ENCODE data around the gene DMAC2L. TPM values are rescaled to one million over a fixed set of nuclear protein-coding genes. Genes with fewer than 3 reads are reported as not detected.
"Not testable (repeated sequence)": the region's sequence is repeated elsewhere in the genome, so short reads cannot be mapped to it uniquely, and the experiment has no call there.

DMAC2L gene, protein sequence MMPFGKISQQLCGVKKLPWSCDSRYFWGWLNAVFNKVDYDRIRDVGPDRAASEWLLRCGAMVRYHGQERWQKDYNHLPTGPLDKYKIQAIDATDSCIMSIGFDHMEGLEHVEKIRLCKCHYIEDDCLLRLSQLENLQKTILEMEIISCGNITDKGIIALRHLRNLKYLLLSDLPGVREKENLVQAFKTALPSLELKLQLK
- polyA plus RNA-seq (ENCODE audit: insufficient read length), result 16.8 TPM

- DNase-seq (ENCODE audit: low read depth), result peak; percentile 62
Measured at GRCh38 chr14:50311972-50312733, at the start of gene DMAC2L, which contains the start of gene L2HGDH. TSS of gene DMAC2L (plus strand) at chr14:50312324. CDS start at chr14:50321488, 9,164 bp downstream. TSS of gene L2HGDH (minus strand) at chr14:50312229. CDS start at chr14:50312150, 79 bp downstream.

DNA sequence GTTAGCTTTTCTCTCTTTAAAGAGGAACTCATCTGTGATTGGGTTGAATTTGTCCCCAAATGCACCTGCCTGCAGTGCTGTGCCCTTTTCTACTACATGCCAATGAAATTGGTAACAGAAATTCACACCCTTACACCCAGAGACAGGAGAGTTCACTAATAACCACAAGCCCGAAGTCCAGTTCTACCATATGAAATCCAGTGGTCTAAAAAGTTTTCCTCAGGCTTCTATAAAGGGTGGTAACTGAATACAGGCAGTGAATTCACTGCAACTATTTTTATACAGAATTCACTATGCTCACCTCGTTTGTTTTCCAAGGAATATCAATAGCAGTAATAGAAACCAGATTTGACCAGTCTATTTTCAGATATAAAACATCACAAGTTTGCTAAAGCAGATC is 49.3 kb upstream of the DMAC2L start:
- DNase-seq (ENCODE audit: low read depth), result no peak

DNA sequence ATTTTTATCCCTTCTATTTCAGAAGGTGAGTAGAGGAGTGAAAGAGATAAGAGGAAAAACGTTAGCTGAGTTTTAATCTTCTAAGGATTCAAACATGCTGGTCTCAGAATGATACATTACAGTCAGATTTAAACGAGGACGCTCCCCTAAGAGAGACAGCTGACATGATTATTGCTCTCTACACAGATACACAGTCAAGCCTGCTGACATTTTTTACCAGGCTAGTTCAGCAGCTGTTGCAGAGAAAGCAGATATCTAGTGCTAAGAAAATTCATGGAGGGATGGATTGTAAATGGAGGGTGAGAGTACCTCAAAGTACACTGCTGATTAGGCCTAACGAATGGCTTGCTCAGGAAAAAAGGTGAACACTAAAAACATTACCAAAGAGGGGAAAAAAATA is 48.8 kb upstream of the DMAC2L start:
- no peak for DNase-seq (ENCODE audit: low read depth)

GRCh38 chr14:50265029-50265428 is 47.1 kb upstream of the DMAC2L start:
- no peak for DNase-seq (ENCODE audit: low read depth)

GRCh38 chr14:50270932-50271331 is 41.2 kb upstream of the DMAC2L start:
- no peak for DNase-seq (ENCODE audit: low read depth)

- DNase-seq (ENCODE audit: low read depth), result no peak
Measured at GRCh38 chr14:50272498-50272897, 39.6 kb upstream of the DMAC2L start.

DNA sequence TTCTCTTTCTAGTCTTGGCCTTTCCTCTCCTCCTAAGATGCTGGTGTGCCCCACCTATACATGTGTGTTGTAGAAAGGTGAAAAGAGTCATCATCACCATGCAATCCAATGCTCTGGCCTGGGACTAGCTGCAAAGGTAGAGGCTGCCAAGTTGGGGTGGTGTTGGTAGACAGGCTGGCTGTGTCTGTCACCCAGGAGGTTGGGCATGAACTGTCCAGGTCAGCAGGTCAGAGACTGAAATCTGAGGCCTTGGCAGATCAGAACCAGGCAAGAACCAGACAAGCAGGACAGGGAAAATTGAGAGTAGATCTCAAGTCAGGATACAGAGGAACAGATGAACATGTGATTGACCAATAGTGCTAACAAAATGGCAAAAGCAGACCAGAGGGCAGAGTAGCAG is 26.3 kb upstream of the DMAC2L start:
- no peak for DNase-seq (ENCODE audit: low read depth)

GRCh38 chr14:50288146-50288545 is 24.0 kb upstream of the DMAC2L start:
- DNase-seq (ENCODE audit: low read depth), result no peak

GRCh38 chr14:50290306-50290705 is 21.8 kb upstream of the DMAC2L start:
- DNase-seq (ENCODE audit: low read depth), result no peak

DNA sequence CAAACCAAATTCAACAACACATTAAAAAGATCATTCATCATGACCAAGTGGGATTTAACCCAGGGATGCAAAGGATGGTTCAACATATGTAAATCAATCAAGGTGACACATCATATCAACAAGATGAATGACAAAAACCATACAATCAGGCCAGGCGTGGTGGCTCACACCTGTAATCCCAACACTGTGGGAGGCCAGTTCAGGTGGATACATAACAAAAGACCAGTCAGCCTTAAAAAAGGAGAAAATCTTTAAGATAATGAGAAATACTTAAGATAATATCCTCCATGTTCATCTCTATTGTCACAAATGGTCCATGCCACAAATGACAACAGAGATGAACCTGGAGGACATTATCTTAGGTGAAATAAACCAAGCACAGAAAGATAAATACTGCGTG is 12.5 kb upstream of the DMAC2L start:
- DNase-seq (ENCODE audit: low read depth), result no peak

- DNase-seq (ENCODE audit: low read depth), result no peak
Measured at GRCh38 chr14:50301914-50302313, 10.2 kb upstream of the DMAC2L start.

GRCh38 chr14:50303744-50304471 is 8.2 kb upstream of the DMAC2L start:
- DNase-seq (ENCODE audit: low read depth), result no peak

DNA sequence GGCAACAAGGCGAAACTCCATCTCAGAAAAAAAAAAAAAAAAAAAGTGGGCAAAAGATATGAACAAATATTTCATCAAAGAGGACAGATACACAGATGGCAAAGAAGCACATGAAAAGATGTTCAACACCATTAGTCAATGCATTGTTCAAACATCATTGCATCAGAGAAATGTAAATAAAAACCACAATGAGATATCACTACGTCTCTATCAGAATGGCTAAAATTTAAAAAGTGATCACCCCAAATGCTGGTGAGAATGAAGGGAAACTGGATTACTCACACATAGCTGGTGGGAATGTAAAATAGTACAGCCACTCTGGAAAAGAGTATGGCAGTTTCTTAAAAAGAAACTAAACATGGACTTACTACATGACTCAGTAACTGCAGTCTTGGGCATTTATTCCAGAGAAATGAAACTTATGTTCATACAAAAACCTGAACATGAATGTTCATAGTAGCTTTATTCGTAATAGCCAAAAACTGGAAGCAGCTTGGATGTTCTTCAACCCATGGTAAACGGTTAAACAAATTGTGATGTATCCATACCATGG is 3.7 kb upstream of the DMAC2L start:
- no peak for DNase-seq (ENCODE audit: low read depth)

- DNase-seq (ENCODE audit: low read depth), result no peak
Measured at GRCh38 chr14:50310445-50310844, 1.7 kb upstream of the DMAC2L start.

DNA sequence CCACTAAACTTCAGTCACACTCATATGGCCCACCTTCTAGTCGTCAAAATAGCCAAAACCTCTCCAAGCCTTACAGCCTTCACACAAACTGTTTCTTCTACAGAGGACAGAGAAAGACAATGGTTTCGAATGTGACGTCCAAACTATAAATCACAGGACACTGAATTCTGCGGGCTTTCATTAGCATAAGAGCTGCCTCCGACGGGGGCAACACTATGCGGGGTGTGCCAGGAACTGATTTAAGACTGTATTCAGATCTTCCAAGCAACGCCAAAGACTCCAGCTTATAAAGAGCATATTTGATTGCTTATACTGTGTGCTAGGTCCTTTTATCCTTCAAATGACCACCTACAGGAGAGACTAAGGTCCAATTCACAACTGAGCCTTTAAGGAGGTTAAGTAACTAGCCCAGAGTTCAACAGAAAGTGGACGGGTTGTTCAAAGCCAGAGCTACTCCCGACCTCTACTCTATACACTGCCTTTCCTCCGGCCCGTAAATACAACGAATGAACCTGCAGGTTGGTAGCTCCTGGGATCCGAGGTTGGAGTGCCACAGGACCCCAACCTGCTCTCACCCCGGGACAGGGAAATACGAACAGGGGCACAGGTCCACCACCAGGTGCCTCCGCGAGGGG is 670 bp upstream of the DMAC2L start:
- no peak for DNase-seq (ENCODE audit: low read depth)

GRCh38 chr14:50312734-50313054 is 570 bp downstream of the DMAC2L start:
- no peak for DNase-seq (ENCODE audit: low read depth)

DNA sequence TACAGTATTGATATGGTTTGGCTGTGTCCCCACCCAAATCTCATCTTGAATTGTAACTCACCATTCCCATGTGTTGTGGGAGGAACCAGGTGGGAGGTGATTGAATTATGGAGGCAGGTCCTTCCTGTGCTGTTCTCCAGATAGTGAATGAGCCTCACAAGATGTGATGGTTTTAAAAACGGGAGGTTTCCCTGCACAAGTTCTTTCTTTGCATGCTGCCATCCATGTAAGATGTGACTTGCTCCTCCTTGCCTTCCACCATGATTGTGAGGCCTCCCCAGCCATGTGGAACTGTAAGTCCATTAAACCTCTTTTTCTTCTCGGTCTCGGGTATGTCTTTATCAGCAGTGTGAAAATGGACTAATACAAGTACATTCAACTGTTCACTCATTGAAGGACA is 2.0 kb downstream of the DMAC2L start:
- DNase-seq (ENCODE audit: low read depth), result not testable (repeated sequence)

- DNase-seq (ENCODE audit: low read depth), result no peak
Measured at GRCh38 chr14:50318031-50318626, 6.0 kb downstream of the DMAC2L start.

DNA sequence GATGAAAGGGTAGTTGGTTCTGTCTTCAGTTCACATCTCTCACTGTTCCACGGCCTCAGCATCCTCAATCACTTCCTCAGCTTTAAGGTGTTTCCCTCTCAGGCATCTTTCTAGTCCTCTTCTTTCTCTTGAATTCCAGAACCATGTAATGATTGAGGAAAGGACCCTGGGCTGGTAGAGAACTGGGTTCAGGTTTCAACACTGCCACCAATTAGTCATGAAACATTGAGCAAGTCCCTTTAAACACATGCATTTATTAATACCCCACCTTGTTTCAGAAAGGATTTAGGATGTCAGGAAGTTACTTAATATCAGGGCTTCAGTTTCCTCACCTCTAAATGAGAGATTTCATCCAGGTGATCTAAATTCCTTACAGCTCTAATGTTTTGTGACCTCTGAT is 7.2 kb downstream of the DMAC2L start:
- DNase-seq (ENCODE audit: low read depth), result no peak

- DNase-seq (ENCODE audit: low read depth), result no peak
Measured at GRCh38 chr14:50319721-50320120, 7.6 kb downstream of the DMAC2L start.

DNA sequence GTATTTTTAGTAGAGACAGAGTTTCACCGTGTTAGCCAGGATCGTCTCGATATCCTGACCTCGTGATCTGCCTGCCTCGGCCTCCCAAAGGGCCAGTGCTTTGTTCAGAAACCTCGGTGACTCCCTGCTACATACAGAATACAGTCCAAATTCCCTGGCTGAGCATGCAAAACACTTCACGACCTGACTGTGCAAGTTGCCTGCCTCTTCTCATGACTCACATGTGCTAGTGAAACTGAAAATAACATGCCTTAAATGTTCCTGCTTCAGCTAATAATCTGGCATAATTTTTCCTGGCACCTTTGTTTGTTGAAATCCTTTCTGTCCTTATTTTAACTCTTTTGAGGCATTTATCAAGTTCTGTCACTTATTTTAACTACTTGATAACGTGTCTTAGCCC is 8.2 kb downstream of the DMAC2L start:
- DNase-seq (ENCODE audit: low read depth), result no peak

Measured in forelimb muscle (tissue), 1 donor.